HepG2 (cell line): ENCODE results near the gene CIBAR2. TPM values are rescaled to one million over a fixed set of nuclear protein-coding genes. Genes with fewer than 3 reads are reported as not detected.
A peak's percentile ranks its signal among the peaks of the same experiment; 100 is the strongest.

Source experiments
- ATAC-seq: fragments of 200-7000 bp; cut with Tn5 transposase; 3 replicates; pipeline ENCODE4 v1.9.1; 2020; ENCODE audit warnings: mild to moderate bottlenecking, moderate library complexity
- BruUV-seq: library from RNA; stranded (reverse); fragments of 400-500 nt; replicated peaks from 2 replicates; lab custom pipeline; 2021; lab: Mats Ljungman, UMichigan
- CTCF ChIA-PET: fragments of 300-600 bp; formaldehyde crosslinking; extraction: SDS; loops from one replicate; lab custom pipeline; 2021; ENCODE audit warnings: low total read pairs, inconsistent platforms, low intra/inter-chr PET ratio; lab: Yijun Ruan, JAX
- POLR2A ChIA-PET: fragments of 350-600 bp; sonication (Branson Sonifier 250); formaldehyde crosslinking; loops from one replicate; lab custom pipeline; 2020; ENCODE audit warnings: antibody characterized with exemption, inconsistent platforms; lab: Yijun Ruan, JAX
- DNase-seq: peaks from one replicate; pipeline ENCODE4 v3.0.0-alpha.2; 2015; ENCODE audit warnings: low spot score
- FAIRE-seq: peaks from 3 replicates; lab custom pipeline; 2011; peaks lifted over from hg19 to GRCh38; lab: Jason Lieb, UNC
- H2AFZ ChIP-seq: one replicate; pipeline ENCODE4 v1.6.1; 2011; ENCODE audit warnings: low read length, inconsistent platforms
- H3K27ac ChIP-seq: fragments of 300-600 bp; 3 replicates; pipeline ENCODE4 v1.8.0; 2011; ENCODE audit warnings: mixed run types, mild to moderate bottlenecking, mixed read lengths, low read length, inconsistent platforms; ENCODE audit not compliant: insufficient read depth; ENCODE audit errors: extremely low read length
- H3K27me3 ChIP-seq, 2 experiments: fragments of 200-600 bp in 1 of 2; 2 replicates in 1 of 2; 3 replicates in 1 of 2; pipeline versions ENCODE4 v1.6.0 to v1.8.0; 2011; ENCODE audit warnings: low read length in 2 of 2, mild to moderate bottlenecking in 2 of 2, moderate library complexity in 2 of 2, inconsistent platforms in 1 of 2; ENCODE audit not compliant: insufficient read depth in 2 of 2, control insufficient read depth in 1 of 2
- H3K36me3 ChIP-seq, 2 experiments: fragments of 200-600 bp in 1 of 2; replicated peaks in 1 of 2; 2 replicates in 1 of 2; 3 replicates in 1 of 2; pipeline versions ENCODE4 v1.5.1 to v1.8.0; 2011; ENCODE audit warnings: low read length in 2 of 2, inconsistent platforms in 1 of 2; ENCODE audit not compliant: insufficient read depth in 2 of 2, control insufficient read depth in 1 of 2
- H3K4me1 ChIP-seq: 2 replicates; pipeline ENCODE4 v1.5.1; 2012; ENCODE audit warnings: low read length, inconsistent platforms; ENCODE audit not compliant: insufficient read depth
- H3K4me2 ChIP-seq: 2 replicates; pipeline ENCODE4 v1.6.0; 2011; ENCODE audit warnings: low read depth, low read length, inconsistent platforms
- H3K4me3 ChIP-seq, 3 experiments: fragments of 200-600 bp in 1 of 3; sonication (generic), shearing (Covaris generic) in 1 of 3; replicated peaks in 1 of 3; 2 replicates each; pipeline ENCODE4 v1.5.1; 2011 to 2016; ENCODE audit warnings: low read length in 3 of 3, inconsistent platforms in 2 of 3, low read depth in 2 of 3, mild to moderate bottlenecking in 2 of 3, control low read depth in 1 of 3, mixed read lengths in 1 of 3; ENCODE audit not compliant: insufficient read depth in 1 of 3
- H3K79me2 ChIP-seq: one replicate; pipeline ENCODE4 v1.6.1; 2011; ENCODE audit warnings: low read length, inconsistent platforms; ENCODE audit not compliant: insufficient read depth
- H3K9ac ChIP-seq: 2 replicates; pipeline ENCODE4 v1.6.0; 2011; ENCODE audit warnings: mild to moderate bottlenecking, low read depth, low read length, inconsistent platforms; ENCODE audit not compliant: insufficient read depth
- H3K9me3 ChIP-seq: 2 replicates; pipeline ENCODE4 v1.5.1; 2012; ENCODE audit warnings: mild to moderate bottlenecking, low read length
- H4K20me1 ChIP-seq: 2 replicates; pipeline ENCODE4 v1.6.0; 2011; ENCODE audit warnings: inconsistent platforms, mild to moderate bottlenecking, low read length, moderate library complexity; ENCODE audit not compliant: insufficient read depth
- CBFB ChIP-seq: sonication (generic); formaldehyde crosslinking; IDR thresholded peaks from 2 replicates; pipeline ENCODE4 v1.4.0; 2020; ENCODE audit warnings: missing genetic modification reagents
- CENPT ChIP-seq: sonication (generic); formaldehyde crosslinking; IDR thresholded peaks from 2 replicates; pipeline ENCODE4 v1.8.0; 2022; ENCODE audit warnings: low read depth, mild to moderate bottlenecking, moderate library complexity, missing genetic modification reagents
- CENPX ChIP-seq: sonication (generic); formaldehyde crosslinking; IDR thresholded peaks from 2 replicates; pipeline ENCODE4 v1.9.0; 2021; ENCODE audit warnings: mild to moderate bottlenecking, missing genetic modification reagents, moderate library complexity
- PATZ1 ChIP-seq: sonication (generic); formaldehyde crosslinking; IDR thresholded peaks from 2 replicates; pipeline ENCODE4 v1.4.0; 2020; ENCODE audit warnings: missing genetic modification reagents
- REL ChIP-seq: sonication (generic); formaldehyde crosslinking; conservative IDR thresholded peaks from 2 replicates; pipeline ENCODE4 v1.8.0; 2022; ENCODE audit warnings: mild to moderate bottlenecking, missing genetic modification reagents, moderate library complexity
- TAF1 ChIP-seq: sonication (generic); formaldehyde crosslinking; IDR thresholded peaks from 2 replicates; pipeline ENCODE4 v1.4.0; 2020; ENCODE audit warnings: missing genetic modification reagents
- ZBTB2 ChIP-seq: sonication (generic); formaldehyde crosslinking; IDR thresholded peaks from 2 replicates; pipeline ENCODE4 v1.8.0; 2022; ENCODE audit warnings: low read depth, missing genetic modification reagents
- ZNF629 ChIP-seq: sonication (generic); formaldehyde crosslinking; conservative IDR thresholded peaks from 2 replicates; pipeline ENCODE4 v1.5.0; 2020; ENCODE audit warnings: missing genetic modification reagents
- ZNF772 ChIP-seq: sonication (generic); formaldehyde crosslinking; IDR thresholded peaks from 2 replicates; pipeline ENCODE4 v1.5.0; 2020; ENCODE audit warnings: mild to moderate bottlenecking, missing genetic modification reagents
- ZNF883 ChIP-seq: sonication (generic); formaldehyde crosslinking; IDR thresholded peaks from 2 replicates; pipeline ENCODE4 v1.5.1; 2020; ENCODE audit warnings: mild to moderate bottlenecking, missing genetic modification reagents; ENCODE audit errors: not compliant biosample characterization
- WGBS: methylation state at CpG from one replicate; pipeline ENCODE4 v1.1.6; 2017; ENCODE audit warnings: low lambda C conversion rate; 5-methylcytosine and 5-hydroxymethylcytosine counted together
- in situ Hi-C: cut with HindIII; loops from 2 replicates; pipeline ENCODE4 v1.10.0; 2017; ENCODE audit warnings: low pct_unique_long_range_greater_than_20kb; ENCODE audit not compliant: extremely low pct_ligation_motif_present
- intact Hi-C: fragments of 100-400 bp; cut with micrococcal nuclease; formaldehyde crosslinking; loops from one replicate; pipeline ENCODE4 v1.10.0; 2022; ENCODE audit not compliant: unreplicated experiment
- polyA plus RNA-seq, 8 experiments: library from polyadenylated mRNA; depleted of rRNA in 3 of 8; stranded (reverse) in 7 of 8; unstranded in 1 of 8; fragments of >200 nt; fragmentation: Illumina TruSeq in 4 of 8; extraction: Trizol in 4 of 8; gene quantifications; 2 replicates each; pipeline versions ENCODE4 v1.2.1 to v1.2.3, GENCODE V29; 2011 to 2016; ENCODE audit warnings: low read depth in 4 of 8, missing spikeins in 1 of 8, mixed read lengths in 1 of 8; ENCODE audit not compliant: insufficient read depth in 1 of 8
- total RNA-seq, 5 experiments: library from RNA; depleted of rRNA; stranded (reverse); fragments of >200 nt; fragmentation: Illumina TruSeq; extraction: Trizol; gene quantifications; 2 replicates each; pipeline ENCODE4 v1.2.3, GENCODE V29; 2016; ENCODE audit warnings: low read depth in 1 of 5

CIBAR2 gene
- total and polyA plus RNA-seq, 2 of the 13 experiments (the other 11 are each of a cell fraction or from before 2014, with no cell fraction given) = not detected

- in situ Hi-C loops = no loop called here
- Histone ChIP-seq H3K4me3 (no peak overlapping the region), H3K36me3 (no peaks in the 10 kb centered on the region), H3K4me2 (no peak overlapping the region), H3K27me3 (peaks cover 3 to 66% of the 10 kb centered on the region in 2 experiments), H4K20me1 (no peaks in the 10 kb centered on the region), H3K9ac (no peak overlapping the region), H3K27ac (no peak overlapping the region), H3K4me1 (peaks cover 90% of the 10 kb centered on the region), H3K9me3 (no peaks in the 10 kb centered on the region), H2AFZ (no peak overlapping the region), H3K79me2 (no peaks in the 10 kb centered on the region)
- CTCF ChIA-PET = no interaction called here
- ATAC-seq (no peak), FAIRE-seq (no peak), DNase-seq (no peak)
- intact Hi-C loops = loop anchor here (1.0 kb wide), 1 partner anchor 49 kb away; no protein-coding TSS in a partner anchor
- 53% methylated on average over 19 of the region's 20 CpGs for WGBS
- POLR2A ChIA-PET = interaction anchor here (1.2 to 11.3 kb wide), 3 partner anchors 10 to 31 kb away, joined by 4 to 293 read pairs (median 5); no protein-coding TSS in a partner anchor
- no peak for TF ChIP-seq CBFB (CRISPR knock-in tag)
- no peak for TF ChIP-seq REL (CRISPR knock-in tag)
- peak; percentile 11 for TF ChIP-seq ZNF883 (CRISPR knock-in tag)
- 0 out of 2 replicates have a peak, but pooled peaks have one; percentile 25 for TF ChIP-seq ZNF772 (CRISPR knock-in tag)
- no peak for TF ChIP-seq CENPT (CRISPR knock-in tag)
- 0 out of 2 replicates have a peak, but pooled peaks have one; percentile 17 for TF ChIP-seq TAF1 (CRISPR knock-in tag)
- no peak for TF ChIP-seq CENPX
- no peak for TF ChIP-seq ZBTB2 (CRISPR knock-in tag)
- TF ChIP-seq PATZ1 = peak; percentile 63
- TF ChIP-seq ZNF629 (CRISPR knock-in tag) = peak; percentile 81
- BruUV-seq = no TSS peak
These were observed 33.7 kb upstream of the CIBAR2 start for GRCh38 chr16:85145734-85146531.
